MM.1S (cell line): Measurements from ENCODE around the gene MSI2.

ENCODE experiments used
- CTCF ChIP-seq: fragments of 300-600 bp; sonication (generic); IDR thresholded peaks from 2 replicates; pipeline ENCODE4 v1.5.1; 2016; ENCODE audit warnings: antibody characterized with exemption, low read length, mixed read lengths
- EZH2 ChIP-seq: fragments of 300-600 bp; sonication (generic); optimal IDR thresholded peaks from 2 replicates; pipeline ENCODE3; 2017; ENCODE audit warnings: low read depth, mild to moderate bottlenecking, antibody characterized with exemption, low read length, mixed read lengths

DNA sequence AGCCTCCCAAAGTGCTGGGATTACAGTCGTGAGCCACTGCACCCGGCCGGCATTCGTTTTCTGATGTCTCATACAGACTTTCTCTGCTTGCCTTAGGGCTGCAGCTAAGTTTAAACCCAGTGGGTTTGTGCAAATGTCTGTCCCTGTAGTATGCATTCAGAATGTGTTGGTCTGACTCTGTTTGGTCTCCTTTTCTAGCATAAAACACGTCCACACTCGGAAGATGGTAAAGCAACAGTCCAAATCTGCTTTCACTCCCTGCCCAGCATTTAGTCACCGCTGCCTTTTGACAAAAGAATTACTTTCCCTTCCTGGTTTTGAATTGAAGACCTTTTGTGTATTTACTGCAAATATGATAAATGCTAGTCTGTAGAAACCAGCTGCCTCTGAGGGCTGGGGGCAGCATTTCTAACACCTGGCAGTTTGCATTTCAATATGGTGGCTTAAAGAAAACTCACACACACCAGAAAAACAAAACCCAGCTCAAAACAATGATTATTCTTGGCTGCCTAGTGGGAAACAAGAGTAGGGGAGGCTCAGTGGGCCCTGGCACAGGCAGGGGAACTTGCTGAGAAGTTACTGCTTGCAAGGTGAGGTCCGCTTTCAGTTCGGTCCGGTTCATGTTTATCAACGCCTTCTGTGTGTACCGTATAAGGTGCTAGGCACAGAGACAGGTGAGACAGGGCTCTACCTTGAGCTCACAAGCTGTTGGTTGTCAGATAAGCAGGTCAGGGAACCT is 56.9 kb downstream of the MSI2 start:
- TF ChIP-seq CTCF (no peak), EZH2 (no peak)
